Mammary epithelial cell (primary cell): Measurements from ENCODE around the gene PHOSPHO2.

Experiments
- CTCF ChIP-seq, 2 donors: IDR thresholded peaks in 1 of 2; conservative IDR thresholded peaks in 1 of 2; 2 replicates each; pipeline ENCODE4 v1.5.1; 2011 to 2012; ENCODE audit warnings: inconsistent platforms in 2 of 2, low read length in 2 of 2, mild to moderate bottlenecking in 2 of 2, control low read depth in 1 of 2, low read depth in 1 of 2; ENCODE audit not compliant: insufficient read depth in 1 of 2; ENCODE audit errors: extremely low read depth in 1 of 2
- EZH2 ChIP-seq: IDR thresholded peaks from 2 replicates; pipeline ENCODE4 v1.6.1; 2012; ENCODE audit warnings: low read length, inconsistent platforms, borderline replicate concordance

GRCh38 chr2:169694113-169694893, at the start of gene PHOSPHO2, which contains the start of gene CFAP210:
- TF ChIP-seq CTCF (conservative IDR thresholded peaks at IDR 0.05 in 1 of 2, IDR thresholded peaks at IDR 0.05 in 1 of 2; ENCODE audit: extremely low read depth in 1 of 2, insufficient read depth in 1 of 2, low read depth in 1 of 2, low read length in 2 of 2): no peak
- TF ChIP-seq EZH2: no peak
